ENCODE data around the gene EXOC4.

Gene EXOC4

GRCh38 chr7:134016223-134016941, 763.5 kb downstream of the EXOC4 start:
- no peak for DNase-seq (ENCODE audit: low read depth in 1 of 2, low spot score in 1 of 2)

- no peak for DNase-seq (ENCODE audit: low read depth in 1 of 2, low spot score in 1 of 2)
Observed at GRCh38 chr7:134016942-134017303, 764.0 kb downstream of the EXOC4 start.

- DNase-seq (ENCODE audit: low read depth in 1 of 2, low spot score in 1 of 2), result no peak
Observed at GRCh38 chr7:134018306-134018705, 765.4 kb downstream of the EXOC4 start.

GRCh38 chr7:134019251-134019650, 766.4 kb downstream of the EXOC4 start:
- no peak for DNase-seq (ENCODE audit: low read depth in 1 of 2, low spot score in 1 of 2)

- no peak for DNase-seq (ENCODE audit: low read depth in 1 of 2, low spot score in 1 of 2)
Observed at GRCh38 chr7:134021836-134022235, 769.0 kb downstream of the EXOC4 start.

GRCh38 chr7:134022286-134022911, 769.5 kb downstream of the EXOC4 start:
- DNase-seq (ENCODE audit: low read depth in 1 of 2, low spot score in 1 of 2), result no peak

- no peak for DNase-seq (ENCODE audit: low read depth in 1 of 2, low spot score in 1 of 2)
Observed at GRCh38 chr7:134024739-134025138, 771.9 kb downstream of the EXOC4 start.

GRCh38 chr7:134028853-134029252, 776.0 kb downstream of the EXOC4 start:
- no peak for DNase-seq (ENCODE audit: low read depth in 1 of 2, low spot score in 1 of 2)

GRCh38 chr7:134029743-134030142, 776.9 kb downstream of the EXOC4 start:
- no peak for DNase-seq (ENCODE audit: low read depth in 1 of 2, low spot score in 1 of 2)

- DNase-seq (ENCODE audit: low read depth in 1 of 2, low spot score in 1 of 2), result no peak
Observed at GRCh38 chr7:134030460-134030865, 777.6 kb downstream of the EXOC4 start.

- no peak for DNase-seq (ENCODE audit: low read depth in 1 of 2, low spot score in 1 of 2)
Observed at GRCh38 chr7:134031835-134032617, 779.1 kb downstream of the EXOC4 start.

GRCh38 chr7:134034652-134035051, 781.8 kb downstream of the EXOC4 start:
- no peak for DNase-seq (ENCODE audit: low read depth in 1 of 2, low spot score in 1 of 2)

- DNase-seq (ENCODE audit: low read depth in 1 of 2, low spot score in 1 of 2), result no peak
Observed at GRCh38 chr7:134037991-134038390, 785.1 kb downstream of the EXOC4 start.

- DNase-seq (ENCODE audit: low read depth in 1 of 2, low spot score in 1 of 2), result no peak
Observed at GRCh38 chr7:134040988-134041387, 788.1 kb downstream of the EXOC4 start.

- DNase-seq (ENCODE audit: low read depth in 1 of 2, low spot score in 1 of 2), result no peak
Observed at GRCh38 chr7:134041477-134041876, 788.6 kb downstream of the EXOC4 start.

- DNase-seq (ENCODE audit: low read depth in 1 of 2, low spot score in 1 of 2), result no peak
Observed at GRCh38 chr7:134042307-134042706, 789.4 kb downstream of the EXOC4 start.

- no peak for DNase-seq (ENCODE audit: low read depth in 1 of 2, low spot score in 1 of 2)
Observed at GRCh38 chr7:134044682-134045081, 791.8 kb downstream of the EXOC4 start.

GRCh38 chr7:134045716-134046115, 792.8 kb downstream of the EXOC4 start:
- no peak for DNase-seq (ENCODE audit: low read depth in 1 of 2, low spot score in 1 of 2)

- no peak for DNase-seq (ENCODE audit: low read depth in 1 of 2, low spot score in 1 of 2)
Observed at GRCh38 chr7:134046594-134047128, 793.8 kb downstream of the EXOC4 start.

- DNase-seq (ENCODE audit: low read depth in 1 of 2, low spot score in 1 of 2), result no peak
Observed at GRCh38 chr7:134047675-134048074, 794.8 kb downstream of the EXOC4 start.

GRCh38 chr7:134048166-134048565, 795.3 kb downstream of the EXOC4 start:
- no peak for DNase-seq (ENCODE audit: low read depth in 1 of 2, low spot score in 1 of 2)

- DNase-seq (ENCODE audit: low read depth in 1 of 2, low spot score in 1 of 2), result no peak
Observed at GRCh38 chr7:134051020-134051419, 798.1 kb downstream of the EXOC4 start.

All from stimulated activated CD4-positive, alpha-beta T cell treated with anti-CD3 and anti-CD28 coated beads, Interleukin-15, amount 100 ng/mL, for 1 hour (primary cell).